Cardiac septum (tissue), 1 donor: Measurements from ENCODE around the gene PITX3. TPM values are rescaled to one million over a fixed set of nuclear protein-coding genes. Genes with fewer than 3 reads are reported as not detected.

Experiments used
- DNase-seq: peaks from one replicate; pipeline ENCODE4 v3.0.0-alpha.2; 2020; ENCODE audit warnings: low spot score
- intact Hi-C: fragments of 100-400 bp; cut with DNase I; formaldehyde crosslinking; loops from one replicate; pipeline ENCODE4 v1.14.0; 2022
- long read RNA-seq: library from polyadenylated mRNA; unstranded; transcript quantifications from one replicate; pipeline ENCODE4 v2.0.0, GENCODE V29; 2021
- total RNA-seq: library from RNA; stranded (reverse); fragmentation: NEBNext Ultra II Directional; extraction: Animal tissue kit (Norgen Biotek cat#: 25700); gene quantifications from one replicate; pipeline ENCODE4 v1.2.1, GENCODE V29; 2021
- donor health status: DM: no; HTN: no; CAD: no.

PITX3 gene
- total RNA-seq, result 0.51 TPM
- long read RNA-seq, result 0 reads

DNA sequence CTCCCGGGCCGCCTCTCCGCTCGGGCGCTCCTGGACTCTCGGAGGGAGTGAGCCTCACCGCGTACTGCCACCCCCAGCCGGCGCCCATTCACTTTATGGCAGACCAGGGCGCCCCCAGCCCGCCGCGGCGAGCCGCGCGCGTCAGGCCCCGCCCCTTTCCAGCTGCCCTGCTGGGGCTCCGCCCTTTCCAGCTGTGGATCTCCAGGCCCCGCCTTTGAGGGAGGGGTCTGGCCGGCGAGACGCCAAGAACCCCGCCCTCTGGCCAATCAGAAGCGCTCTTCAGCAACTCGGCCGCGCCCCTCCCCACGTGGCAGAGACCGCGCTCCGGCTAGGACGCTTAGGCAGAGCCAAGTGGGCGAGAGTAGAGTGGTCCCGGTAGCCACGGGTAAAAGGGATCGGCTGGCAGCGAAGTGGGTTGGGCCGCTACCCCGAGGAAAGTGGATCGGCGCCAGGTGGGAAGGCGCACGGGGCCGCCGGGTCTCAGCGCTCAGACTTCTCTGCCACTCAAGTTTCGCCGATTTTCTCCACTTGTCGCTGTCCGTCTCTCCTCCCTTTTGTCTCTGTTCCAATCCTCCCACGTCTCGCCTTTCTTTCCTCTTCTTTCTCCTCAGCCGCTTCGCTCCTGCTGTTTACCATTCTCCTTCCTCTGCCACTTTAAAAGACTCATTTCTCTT is at the start of gene PITX3:
TSS of gene PITX3 (minus strand) at position 69 of the 674 bp plus-strand sequence. CDS start 9,432 bp downstream, outside the sequence.
- DNase-seq, result peak; percentile 94
- intact Hi-C loops, result no loop called here

DNA sequence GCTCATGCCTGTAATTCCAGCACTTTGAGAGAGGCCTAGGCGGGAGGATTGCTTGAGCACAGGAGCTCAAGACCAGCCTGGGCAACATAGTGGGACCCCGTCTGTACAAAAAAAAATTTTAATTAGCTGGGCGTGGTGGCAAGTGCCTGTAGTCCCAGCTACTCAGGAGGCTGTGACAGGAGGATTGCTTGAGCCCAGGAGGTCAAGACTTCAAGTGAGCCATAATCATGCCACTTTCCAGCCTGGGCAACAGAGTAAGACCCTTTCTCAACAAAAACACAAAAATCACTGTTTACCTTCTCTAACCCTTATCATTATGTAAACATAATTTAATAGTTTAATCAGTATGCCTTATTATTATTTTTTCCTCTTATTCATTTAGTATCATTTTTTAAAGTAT is 48.5 kb upstream of the PITX3 start:
- no peak for DNase-seq
- intact Hi-C loops, result no loop called here

DNA sequence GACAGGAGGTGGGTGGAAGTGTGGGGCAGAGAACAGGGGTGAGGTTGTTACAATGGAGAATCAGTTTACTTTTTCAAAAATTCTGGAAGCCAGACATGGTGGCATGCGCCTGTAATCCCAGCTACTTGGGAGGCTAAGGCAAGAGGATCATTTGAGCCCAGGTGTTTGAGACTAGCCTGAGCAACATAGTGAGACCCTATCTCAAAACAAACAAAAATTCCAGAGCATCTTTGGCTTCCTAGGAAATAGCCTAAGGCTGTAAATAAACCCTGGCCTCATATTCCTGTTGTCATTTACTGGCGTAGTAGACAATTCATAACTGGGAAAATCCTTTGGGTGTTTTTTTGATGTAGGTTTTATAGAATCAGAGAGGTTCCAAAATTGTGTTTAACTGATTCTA is 48.0 kb upstream of the PITX3 start:
- intact Hi-C loops, result no loop called here
- DNase-seq, result no peak

- intact Hi-C loops, result no loop called here
Observed at GRCh38 chr10:102287991-102288390, 46.7 kb upstream of the PITX3 start.

DNA sequence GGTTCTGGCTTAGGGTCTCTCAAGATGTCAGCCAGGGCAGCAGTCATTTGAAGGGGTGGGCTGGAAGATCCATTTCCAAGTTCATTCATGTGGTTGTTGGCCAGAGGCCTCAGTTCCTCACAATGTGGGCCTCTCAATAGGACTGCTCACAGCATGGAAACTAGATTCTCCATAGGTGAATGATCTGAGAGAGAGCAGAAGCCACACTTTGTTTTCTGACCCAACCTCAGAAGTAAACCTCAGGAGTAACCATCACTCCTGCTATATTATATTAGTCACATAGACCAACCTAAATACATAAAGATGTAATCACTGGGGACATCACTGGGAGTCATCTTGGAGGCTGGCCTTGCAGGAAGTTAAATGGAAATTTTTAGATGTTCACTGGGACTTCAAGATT is 46.2 kb upstream of the PITX3 start:
- no peak for DNase-seq
- intact Hi-C loops, result no loop called here

More at GRCh38 chr10:102287991-102288390, 46.7 kb upstream of the PITX3 start:
- no peak for DNase-seq

DNA sequence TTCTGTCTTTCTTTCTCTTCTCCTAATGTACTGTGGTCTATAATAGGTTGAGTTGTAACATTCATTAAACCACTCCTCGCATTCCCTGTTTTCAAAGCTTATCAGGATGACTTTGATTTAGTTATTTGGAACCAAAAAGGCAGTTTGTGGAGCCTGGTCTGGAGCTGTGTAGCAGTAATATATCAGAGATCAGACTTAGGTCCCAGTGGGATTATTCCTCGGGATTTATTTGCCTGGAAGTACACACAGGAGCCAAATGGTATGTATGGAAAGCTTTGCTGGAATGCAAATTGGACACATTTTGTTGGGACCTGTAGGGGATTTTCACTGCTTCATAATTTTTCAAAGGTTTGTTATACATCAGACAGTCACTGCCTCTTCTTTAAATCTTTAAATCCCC is 44.9 kb upstream of the PITX3 start:
- intact Hi-C loops, result no loop called here
- no peak for DNase-seq

DNA sequence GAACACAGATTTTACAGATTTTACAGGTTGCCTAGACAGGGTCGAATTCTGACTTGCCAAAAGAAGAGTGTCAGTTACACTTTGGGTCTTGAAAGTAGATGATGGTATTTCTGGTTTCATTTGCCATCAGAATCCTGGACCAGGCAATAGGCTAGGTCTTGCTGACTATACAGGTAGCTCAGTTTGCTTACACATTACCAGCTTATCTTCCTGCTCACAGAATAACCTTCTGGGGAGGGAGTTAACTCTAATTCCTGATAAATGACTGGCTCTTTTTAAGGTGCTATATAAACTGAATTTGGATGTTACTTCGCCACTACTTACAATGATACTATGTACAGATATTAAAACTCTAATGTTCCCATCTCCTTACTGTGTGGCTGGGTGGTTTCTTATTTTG is 43.8 kb upstream of the PITX3 start:
- no peak for DNase-seq
- intact Hi-C loops, result no loop called here

DNA sequence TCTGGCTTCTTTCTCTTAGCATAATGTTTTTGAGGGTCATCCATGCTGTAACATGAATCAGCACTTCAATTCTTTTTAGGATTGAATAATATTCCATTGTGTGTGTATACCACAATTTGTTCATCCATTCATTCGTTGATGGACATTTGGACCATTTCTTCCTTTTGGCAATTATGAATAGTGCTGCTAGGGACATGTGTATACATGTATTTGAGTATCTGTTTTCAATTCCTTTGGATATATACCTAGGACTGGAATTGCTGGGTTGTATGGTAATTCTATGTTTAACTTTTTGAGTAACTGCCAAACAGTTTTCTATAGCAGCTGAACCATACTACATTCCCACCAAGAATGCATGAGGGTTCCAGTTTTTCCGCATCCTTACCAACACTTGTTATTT is 43.2 kb upstream of the PITX3 start:
- intact Hi-C loops, result no loop called here
- no peak for DNase-seq

DNA sequence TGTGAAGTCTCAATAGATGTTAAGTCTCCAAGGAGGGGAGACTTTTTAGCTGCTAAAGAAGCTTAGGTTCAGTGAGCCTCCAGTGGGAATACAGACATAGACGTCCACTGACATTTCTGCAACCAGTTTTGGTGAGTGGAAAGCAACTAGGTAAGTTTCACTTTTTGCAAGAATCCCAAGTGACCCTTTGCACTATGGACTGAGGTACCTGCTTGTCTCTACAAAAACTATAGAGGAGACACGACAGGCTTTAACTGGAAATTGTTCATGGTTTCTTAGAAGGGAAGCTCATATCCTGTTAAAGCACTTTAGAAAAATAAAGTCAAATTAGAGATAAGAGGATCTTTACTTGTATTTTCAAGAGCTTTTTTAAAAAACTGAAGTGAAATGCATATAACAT is 42.6 kb upstream of the PITX3 start:
- intact Hi-C loops, result no loop called here
- DNase-seq, result no peak

- intact Hi-C loops, result no loop called here
- DNase-seq, result no peak
Observed at GRCh38 chr10:102283488-102283887, 42.2 kb upstream of the PITX3 start.

- DNase-seq, result no peak
- intact Hi-C loops, result no loop called here
Observed at GRCh38 chr10:102281102-102281487, 39.8 kb upstream of the PITX3 start.

GRCh38 chr10:102280397-102281101 is 39.2 kb upstream of the PITX3 start:
- peak; percentile 79 for DNase-seq
- intact Hi-C loops, result no loop called here

DNA sequence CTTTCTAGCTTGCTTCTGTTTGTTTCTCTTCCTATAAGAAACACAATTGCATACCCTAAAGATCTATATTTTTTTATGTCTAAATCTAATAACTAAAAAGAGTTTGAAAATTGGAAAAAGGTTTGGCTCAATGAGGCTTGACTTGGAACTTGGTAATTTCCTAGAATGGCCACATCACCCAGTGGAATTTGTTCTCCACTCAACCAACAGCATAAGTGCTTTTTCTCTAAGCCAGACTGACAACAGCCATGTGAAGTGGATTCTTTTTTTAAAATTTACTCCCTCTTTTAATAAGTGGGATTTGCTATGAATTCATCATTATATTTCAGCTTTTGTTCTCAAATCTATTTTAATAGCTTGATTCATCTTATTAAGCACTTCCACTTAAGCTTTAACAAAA is 37.8 kb upstream of the PITX3 start:
- intact Hi-C loops, result no loop called here
- DNase-seq, result no peak

DNA sequence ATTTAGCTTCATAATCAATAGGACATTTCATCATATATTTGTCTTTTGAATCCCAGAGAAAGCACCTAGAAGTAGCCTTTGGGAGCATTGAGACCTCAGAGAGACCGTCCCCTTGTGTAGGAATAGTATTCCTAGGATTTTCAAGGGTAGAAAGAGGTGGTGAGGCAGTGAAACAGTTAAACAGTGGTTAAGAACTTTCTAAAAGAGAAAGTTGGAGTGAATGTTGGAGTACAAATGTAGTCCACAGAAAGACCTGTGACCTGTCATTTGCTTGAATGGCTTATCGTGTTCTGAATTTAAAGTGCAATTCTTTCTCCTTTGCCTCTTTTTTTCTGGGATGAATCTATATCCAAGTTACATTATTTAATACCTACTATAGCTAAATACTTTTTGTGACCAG is 34.0 kb upstream of the PITX3 start:
- DNase-seq, result no peak
- intact Hi-C loops, result no loop called here

- DNase-seq, result no peak
- intact Hi-C loops, result no loop called here
Observed at GRCh38 chr10:102274062-102274461, 32.8 kb upstream of the PITX3 start.

GRCh38 chr10:102269017-102269416 is 27.7 kb upstream of the PITX3 start:
- no peak for DNase-seq
- intact Hi-C loops, result no loop called here

DNA sequence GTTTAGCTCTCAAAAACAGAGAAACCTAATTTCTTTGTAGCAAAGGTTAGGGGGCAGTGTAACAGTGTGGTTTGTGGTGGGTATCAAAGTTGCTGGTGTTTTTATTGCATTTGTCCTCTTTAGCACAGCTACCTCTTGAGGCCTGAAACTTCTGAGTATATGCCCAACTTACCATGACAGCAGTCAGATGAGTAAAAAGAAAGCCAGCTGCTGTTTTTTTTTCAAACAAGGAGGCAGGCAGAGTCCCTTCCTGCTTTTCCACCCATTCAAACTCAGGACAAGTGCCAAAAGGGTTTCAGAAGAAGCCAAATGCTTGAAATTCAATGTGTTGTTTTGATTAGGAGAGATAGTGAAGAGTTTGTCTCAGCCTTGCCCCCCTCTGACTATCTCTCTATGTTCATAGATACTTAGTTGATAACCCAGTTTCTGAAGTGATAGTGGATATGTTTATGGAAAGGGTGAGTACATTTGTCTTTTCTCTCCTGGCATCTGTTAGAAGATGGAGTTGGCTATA is 27.1 kb upstream of the PITX3 start:
- intact Hi-C loops, result no loop called here
- no peak for DNase-seq

DNA sequence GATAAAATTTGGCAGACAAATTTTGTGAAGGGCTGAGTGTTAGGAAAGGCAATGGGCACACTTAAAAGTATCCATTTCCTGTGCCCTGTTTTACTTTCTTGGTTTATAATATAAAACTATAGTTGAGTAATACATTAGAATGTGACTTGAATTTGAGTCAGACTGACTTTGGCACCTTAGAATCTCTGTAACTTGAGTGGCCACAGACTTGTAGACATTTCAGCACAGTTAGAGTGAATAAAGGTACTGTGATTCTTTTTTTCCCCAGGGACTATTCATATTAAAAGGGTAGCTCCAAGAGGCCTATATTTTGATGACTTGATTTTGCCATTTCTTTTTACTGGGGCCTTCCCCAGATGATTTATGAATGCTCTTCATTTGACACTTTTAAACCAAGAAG is 26.4 kb upstream of the PITX3 start:
- DNase-seq, result no peak
- intact Hi-C loops, result no loop called here

- intact Hi-C loops, result no loop called here
- no peak for DNase-seq
Observed at GRCh38 chr10:102266670-102267069, 25.4 kb upstream of the PITX3 start.

DNA sequence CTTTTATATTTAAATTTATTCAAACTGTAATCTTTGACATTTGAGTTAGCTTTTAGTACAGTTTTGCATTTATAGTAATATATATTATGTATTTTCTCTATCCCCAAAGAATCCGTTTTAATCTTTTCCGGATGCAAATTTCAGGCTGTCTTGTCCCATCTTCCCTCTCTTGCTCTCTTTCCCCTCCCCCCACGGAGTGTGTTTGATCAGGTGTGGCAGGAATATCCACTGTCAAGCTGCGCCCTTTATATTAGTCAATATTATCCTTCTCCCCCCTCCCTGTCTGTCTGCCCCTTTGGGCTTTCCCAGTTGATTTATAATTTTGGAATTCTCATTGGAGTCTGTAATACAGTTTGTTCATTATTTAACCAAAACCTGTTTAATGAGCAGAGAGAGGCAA is 23.1 kb upstream of the PITX3 start:
- DNase-seq, result no peak
- intact Hi-C loops, result no loop called here

DNA sequence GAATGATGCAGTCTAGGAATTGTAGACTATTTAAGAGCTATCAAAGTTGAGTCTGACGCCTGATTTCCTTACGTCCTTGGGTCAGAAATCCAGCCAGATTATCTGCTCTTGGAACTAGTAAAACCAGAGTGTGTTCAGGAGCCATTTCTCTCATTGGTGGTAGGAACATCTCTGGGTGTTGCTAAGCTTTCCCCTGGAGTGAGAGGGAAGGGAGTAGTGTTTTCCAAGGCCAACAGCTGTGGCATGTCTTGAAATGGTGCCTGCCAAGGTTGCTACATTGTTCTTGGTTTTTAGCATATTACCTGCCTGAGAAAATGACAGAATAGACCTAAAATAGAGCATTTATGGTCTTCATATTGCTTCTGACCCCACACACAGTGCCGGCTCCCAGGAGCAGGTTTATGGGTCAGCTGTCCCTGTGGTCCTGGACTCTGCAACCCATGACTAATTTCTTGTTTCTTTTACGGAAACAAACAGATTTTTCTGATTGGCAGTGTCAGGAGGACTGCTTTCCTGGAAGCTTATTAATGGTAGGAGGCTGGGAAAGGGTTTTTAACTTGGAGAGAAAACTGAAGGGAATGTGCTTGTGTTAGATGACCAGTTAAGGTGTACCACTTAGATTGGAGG is 21.5 kb upstream of the PITX3 start:
- intact Hi-C loops, result no loop called here
- no peak for DNase-seq
